Calu3 (cell line): ENCODE measurements around the gene GUCY1A2. TPM values are rescaled to one million over a fixed set of nuclear protein-coding genes. Genes with fewer than 3 reads are reported as not detected.

Experiments
- BruUV-seq: library from RNA; stranded (reverse); fragments of 400-500 nt; replicated peaks from 2 replicates; lab custom pipeline; 2021; lab: Mats Ljungman, UMichigan
- CTCF ChIA-PET: fragments of 300-600 bp; sonication (Branson Sonifier 250); formaldehyde crosslinking; loops from one replicate; lab custom pipeline; 2022; ENCODE audit warnings: antibody characterized with exemption; lab: Charles Lee
- DNase-seq: peaks from one replicate; pipeline ENCODE4 v3.0.0; 2022
- H3K27ac Mint-ChIP-seq: one replicate; pipeline ENCODE4 v1.8.0; 2022; ENCODE audit warnings: mixed read lengths; ENCODE audit not compliant: unreplicated experiment
- H3K27me3 Mint-ChIP-seq: one replicate; pipeline ENCODE4 v1.8.0; 2022; ENCODE audit warnings: mixed read lengths; ENCODE audit not compliant: unreplicated experiment
- H3K36me3 Mint-ChIP-seq: one replicate; pipeline ENCODE4 v1.8.0; 2022; ENCODE audit warnings: mild to moderate bottlenecking, moderate library complexity, mixed read lengths; ENCODE audit not compliant: insufficient read depth, unreplicated experiment
- H3K4me1 Mint-ChIP-seq: one replicate; pipeline ENCODE4 v1.8.0; 2022; ENCODE audit warnings: mild to moderate bottlenecking, low read depth, mixed read lengths; ENCODE audit not compliant: unreplicated experiment
- H3K4me3 Mint-ChIP-seq: one replicate; pipeline ENCODE4 v1.8.0; 2022; ENCODE audit warnings: mild to moderate bottlenecking, low read depth, moderate library complexity, mixed read lengths; ENCODE audit not compliant: unreplicated experiment
- H3K9me3 Mint-ChIP-seq: one replicate; pipeline ENCODE4 v1.8.0; 2022; ENCODE audit warnings: low read depth, mixed read lengths; ENCODE audit not compliant: unreplicated experiment
- CTCF ChIP-seq: fragments of 200-600 bp; IDR thresholded peaks from one replicate; pipeline ENCODE4 v1.8.0; 2022; ENCODE audit warnings: antibody characterized with exemption; ENCODE audit not compliant: unreplicated experiment
- intact Hi-C: fragments of 100-400 bp; cut with micrococcal nuclease; formaldehyde crosslinking; loops from one replicate; pipeline ENCODE4 v1.10.0; 2022; ENCODE audit not compliant: unreplicated experiment
- total RNA-seq: library from RNA; stranded (reverse); gene quantifications from 2 replicates; pipeline ENCODE4 v1.2.3, GENCODE V29; 2022

The GUCY1A2 gene
- total RNA-seq, 1 experiment from 2014 or later: not detected

- no peak for DNase-seq
- Mint-ChIP-seq H3K27me3 (no peaks in the 10 kb centered on the region), H3K4me1 (no peaks in the 10 kb centered on the region), H3K4me3 (no peak overlapping the region), H3K9me3 (no peaks in the 10 kb centered on the region), H3K36me3 (no peaks in the 10 kb centered on the region), H3K27ac (no peak overlapping the region)
- no peak for TF ChIP-seq CTCF
- CTCF ChIA-PET: no interaction called here
- intact Hi-C loops: no loop called here
- no TSS peak for BruUV-seq
Observed at GRCh38 chr11:106683435-106683834, 334.8 kb downstream of the GUCY1A2 start.

- H3K27me3 Mint-ChIP-seq: no peaks in the 10 kb centered on the region
- no peak overlapping the region for H3K27ac Mint-ChIP-seq
- H3K4me3 Mint-ChIP-seq: no peak overlapping the region
- no peaks in the 10 kb centered on the region for H3K36me3 Mint-ChIP-seq
- no peaks in the 10 kb centered on the region for H3K4me1 Mint-ChIP-seq
- intact Hi-C loops: no loop called here
- no peak for TF ChIP-seq CTCF
- BruUV-seq: no TSS peak
- no peaks in the 10 kb centered on the region for H3K9me3 Mint-ChIP-seq
- CTCF ChIA-PET: no interaction called here
- DNase-seq: no peak
Observed at GRCh38 chr11:106681435-106681834, 336.8 kb downstream of the GUCY1A2 start.

- no peaks in the 10 kb centered on the region for H3K36me3 Mint-ChIP-seq
- no peaks in the 10 kb centered on the region for H3K4me1 Mint-ChIP-seq
- H3K4me3 Mint-ChIP-seq: no peak overlapping the region
- no peaks in the 10 kb centered on the region for H3K27me3 Mint-ChIP-seq
- CTCF ChIA-PET: no interaction called here
- no peak for TF ChIP-seq CTCF
- no peak for DNase-seq
- intact Hi-C loops: no loop called here
- no peak overlapping the region for H3K27ac Mint-ChIP-seq
- H3K9me3 Mint-ChIP-seq: no peaks in the 10 kb centered on the region
- no TSS peak for BruUV-seq
Observed at GRCh38 chr11:106679581-106679980, 338.7 kb downstream of the GUCY1A2 start.

GRCh38 chr11:106679181-106679580 is 339.1 kb downstream of the GUCY1A2 start:
- H3K36me3 Mint-ChIP-seq: no peaks in the 10 kb centered on the region
- H3K4me3 Mint-ChIP-seq: no peak overlapping the region
- no peak for DNase-seq
- no peaks in the 10 kb centered on the region for H3K27me3 Mint-ChIP-seq
- intact Hi-C loops: no loop called here
- H3K4me1 Mint-ChIP-seq: no peaks in the 10 kb centered on the region
- H3K9me3 Mint-ChIP-seq: no peaks in the 10 kb centered on the region
- BruUV-seq: no TSS peak
- H3K27ac Mint-ChIP-seq: no peak overlapping the region
- TF ChIP-seq CTCF: no peak
- CTCF ChIA-PET: no interaction called here
